HepG2 (cell line): ENCODE data around the gene ACADVL. TPM values are rescaled to one million over a fixed set of nuclear protein-coding genes. Genes with fewer than 3 reads are reported as not detected.

Experiments
- CAMTA2 ChIP-seq: sonication (generic); formaldehyde crosslinking; IDR thresholded peaks from 2 replicates; pipeline ENCODE4 v1.4.0; 2020; ENCODE audit warnings: mild to moderate bottlenecking, missing genetic modification reagents, borderline replicate concordance
- ERF ChIP-seq: IDR thresholded peaks from 2 replicates; pipeline ENCODE4 v1.6.1; 2018; ENCODE audit warnings: missing biosample characterization, missing genetic modification reagents
- HOXD1 ChIP-seq: sonication (generic); formaldehyde crosslinking; IDR thresholded peaks from 2 replicates; pipeline ENCODE4 v1.5.0; 2020; ENCODE audit warnings: missing genetic modification reagents
- IKZF4 ChIP-seq: sonication (generic); formaldehyde crosslinking; IDR thresholded peaks from 2 replicates; pipeline ENCODE4 v1.5.1; 2020; ENCODE audit warnings: borderline replicate concordance, mild to moderate bottlenecking, low read depth, missing genetic modification reagents; ENCODE audit errors: not compliant biosample characterization
- LCORL ChIP-seq, 2 experiments: fragments of 450-650 bp in 1 of 2; sonication (generic) in 1 of 2; formaldehyde crosslinking in 1 of 2; IDR thresholded peaks; 2 replicates each; pipeline versions ENCODE4 v1.5.0 to v1.6.1; 2017 to 2020; ENCODE audit warnings: antibody characterized with exemption in 1 of 2, missing genetic modification reagents in 1 of 2
- MIXL1 ChIP-seq: IDR thresholded peaks from 2 replicates; pipeline ENCODE4 v1.6.1; 2016
- RARA ChIP-seq: IDR thresholded peaks from 2 replicates; pipeline ENCODE4 v1.6.1; 2016; ENCODE audit warnings: missing genetic modification reagents, missing compliant biosample characterization
- SIN3A ChIP-seq: IDR thresholded peaks from 2 replicates; pipeline ENCODE4 v1.6.1; 2011; ENCODE audit warnings: low read depth, mild to moderate bottlenecking, control low read depth, low read length, borderline replicate concordance
- SMAD1 ChIP-seq: sonication (generic); formaldehyde crosslinking; IDR thresholded peaks from 2 replicates; pipeline ENCODE4 v1.4.0; 2020; ENCODE audit warnings: missing genetic modification reagents, low read depth, mild to moderate bottlenecking, borderline replicate concordance
- SYNCRIP ChIP-seq: fragments of 200-400 bp; formaldehyde crosslinking; IDR thresholded peaks from 2 replicates; pipeline ENCODE4 v1.6.1; 2018; ENCODE audit warnings: mild to moderate bottlenecking, low read depth, low read length; ENCODE audit not compliant: insufficient read depth
- ZFP36L2 ChIP-seq: sonication (generic); formaldehyde crosslinking; IDR thresholded peaks from 2 replicates; pipeline ENCODE4 v1.4.0; 2020; ENCODE audit warnings: missing genetic modification reagents
- ZFY ChIP-seq: sonication (generic); formaldehyde crosslinking; IDR thresholded peaks from 2 replicates; pipeline ENCODE4 v1.4.0; 2020; ENCODE audit warnings: missing genetic modification reagents
- ZNF292 ChIP-seq: sonication (generic); formaldehyde crosslinking; IDR thresholded peaks from 2 replicates; pipeline ENCODE4 v1.8.1; 2022; ENCODE audit warnings: mild to moderate bottlenecking, low read depth, missing genetic modification reagents, borderline replicate concordance
- ZNF383 ChIP-seq: sonication (generic); formaldehyde crosslinking; IDR thresholded peaks from 2 replicates; pipeline ENCODE4 v1.4.0; 2020; ENCODE audit warnings: missing genetic modification reagents, mild to moderate bottlenecking, borderline replicate concordance
- ZNF432 ChIP-seq: sonication (generic); formaldehyde crosslinking; IDR thresholded peaks from 2 replicates; pipeline ENCODE4 v1.5.0; 2020; ENCODE audit warnings: missing genetic modification reagents, mild to moderate bottlenecking, borderline replicate concordance
- ZNF460 ChIP-seq: sonication (generic); formaldehyde crosslinking; IDR thresholded peaks from 2 replicates; pipeline ENCODE4 v1.5.1; 2020; ENCODE audit warnings: missing genetic modification reagents, mild to moderate bottlenecking, borderline replicate concordance
- ZNF607 ChIP-seq: sonication (generic); formaldehyde crosslinking; IDR thresholded peaks from 2 replicates; pipeline ENCODE4 v1.5.1; 2020; ENCODE audit warnings: missing genetic modification reagents, mild to moderate bottlenecking, borderline replicate concordance
- ZNF775 ChIP-seq: sonication (generic); formaldehyde crosslinking; IDR thresholded peaks from 2 replicates; pipeline ENCODE4 v1.4.0; 2020; ENCODE audit warnings: missing genetic modification reagents, mild to moderate bottlenecking, moderate library complexity, borderline replicate concordance
- ZSCAN9 ChIP-seq: IDR thresholded peaks from 2 replicates; pipeline ENCODE4 v1.6.1; 2016; ENCODE audit warnings: borderline replicate concordance
- polyA plus RNA-seq, 8 experiments: library from polyadenylated mRNA; depleted of rRNA in 3 of 8; stranded (reverse) in 7 of 8; unstranded in 1 of 8; fragments of >200 nt; fragmentation: Illumina TruSeq in 4 of 8; extraction: Trizol in 4 of 8; gene quantifications; 2 replicates each; pipeline versions ENCODE4 v1.2.1 to v1.2.3, GENCODE V29; 2011 to 2016; ENCODE audit warnings: low read depth in 4 of 8, missing spikeins in 1 of 8, mixed read lengths in 1 of 8; ENCODE audit not compliant: insufficient read depth in 1 of 8
- total RNA-seq, 5 experiments: library from RNA; depleted of rRNA; stranded (reverse); fragments of >200 nt; fragmentation: Illumina TruSeq; extraction: Trizol; gene quantifications; 2 replicates each; pipeline ENCODE4 v1.2.3, GENCODE V29; 2016; ENCODE audit warnings: low read depth in 1 of 5
- TF ChIP-seq, protein P1 (sequence below): sonication (generic); formaldehyde crosslinking; conservative IDR thresholded peaks from 2 replicates; pipeline ENCODE4 v1.8.1; 2023; ENCODE audit warnings: missing genetic modification reagents
- TF ChIP-seq, protein P2 (sequence below): sonication (generic); formaldehyde crosslinking; IDR thresholded peaks from 2 replicates; pipeline ENCODE4 v1.5.0; 2020; ENCODE audit warnings: missing genetic modification reagents
- TF ChIP-seq, protein P3 (sequence below), 2 experiments: IDR thresholded peaks; 2 replicates each; pipeline ENCODE4 v1.6.1; 2011 to 2012; ENCODE audit warnings: low read length in 2 of 2, borderline replicate concordance in 1 of 2, low read depth in 1 of 2, mild to moderate bottlenecking in 1 of 2, moderate library complexity in 1 of 2
- TF ChIP-seq, protein P4 (sequence below): sonication (generic); formaldehyde crosslinking; IDR thresholded peaks from 2 replicates; pipeline ENCODE4 v1.5.0; 2020; ENCODE audit warnings: mild to moderate bottlenecking, missing genetic modification reagents

Gene ACADVL
- total and polyA plus RNA-seq, 2 of the 13 experiments (the other 11 are each of a cell fraction or from before 2014, with no cell fraction given): 219 to 412 TPM

DNA sequence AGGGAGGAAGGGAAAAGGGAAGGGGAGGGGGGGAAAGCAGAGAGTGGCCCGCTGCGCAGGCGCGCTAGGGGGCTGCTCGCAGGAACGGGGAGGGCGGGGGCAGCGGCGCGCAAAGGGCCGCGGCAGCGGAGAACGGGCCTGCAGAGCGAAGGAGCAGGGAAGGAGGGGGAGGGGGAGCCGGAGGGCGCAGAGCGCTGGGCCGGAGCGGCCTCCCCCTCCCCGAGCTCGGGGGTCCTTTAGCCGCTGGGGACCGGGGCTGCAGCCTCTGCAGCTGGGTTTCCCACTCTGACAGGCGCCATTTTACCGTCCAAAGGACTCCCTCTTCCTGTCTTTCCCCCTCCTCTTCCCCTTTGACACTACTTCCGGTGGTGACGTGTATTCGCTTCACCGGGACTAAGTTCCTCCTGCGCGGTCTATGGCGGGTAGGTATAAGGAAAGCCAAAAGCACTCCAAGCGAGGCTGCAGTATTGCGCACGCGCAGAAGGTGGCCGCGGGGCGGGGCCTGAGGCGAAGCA is 32.0 kb downstream of the ACADVL start, which contains the start of gene CTDNEP1 (continued):
- TF ChIP-seq MIXL1 (CRISPR knock-in tag): no peak
- no peak for TF ChIP-seq IKZF4
- no peak for TF ChIP-seq ZNF383
- no peak for TF ChIP-seq SMAD1 (CRISPR knock-in tag)
- TF ChIP-seq HOXD1 (CRISPR knock-in tag): no peak
- TF ChIP-seq ZFY (CRISPR knock-in tag): no peak
- TF ChIP-seq SYNCRIP: no peak
- TF ChIP-seq, protein P1, sequence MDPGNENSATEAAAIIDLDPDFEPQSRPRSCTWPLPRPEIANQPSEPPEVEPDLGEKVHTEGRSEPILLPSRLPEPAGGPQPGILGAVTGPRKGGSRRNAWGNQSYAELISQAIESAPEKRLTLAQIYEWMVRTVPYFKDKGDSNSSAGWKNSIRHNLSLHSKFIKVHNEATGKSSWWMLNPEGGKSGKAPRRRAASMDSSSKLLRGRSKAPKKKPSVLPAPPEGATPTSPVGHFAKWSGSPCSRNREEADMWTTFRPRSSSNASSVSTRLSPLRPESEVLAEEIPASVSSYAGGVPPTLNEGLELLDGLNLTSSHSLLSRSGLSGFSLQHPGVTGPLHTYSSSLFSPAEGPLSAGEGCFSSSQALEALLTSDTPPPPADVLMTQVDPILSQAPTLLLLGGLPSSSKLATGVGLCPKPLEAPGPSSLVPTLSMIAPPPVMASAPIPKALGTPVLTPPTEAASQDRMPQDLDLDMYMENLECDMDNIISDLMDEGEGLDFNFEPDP (CRISPR knock-in tag): no peak
- TF ChIP-seq, protein P2, sequence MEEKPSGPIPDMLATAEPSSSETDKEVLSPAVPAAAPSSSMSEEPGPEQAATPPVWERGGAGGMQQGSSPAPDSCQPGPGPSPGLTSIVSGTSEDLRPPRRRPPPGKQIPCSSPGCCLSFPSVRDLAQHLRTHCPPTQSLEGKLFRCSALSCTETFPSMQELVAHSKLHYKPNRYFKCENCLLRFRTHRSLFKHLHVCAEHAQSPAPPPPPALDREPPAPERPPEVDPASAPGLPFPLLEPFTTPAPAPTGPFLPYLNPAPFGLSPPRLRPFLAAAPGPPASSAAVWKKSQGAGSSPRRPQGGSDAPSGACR: no peak
- TF ChIP-seq ZNF607 (CRISPR knock-in tag): no peak
- TF ChIP-seq ZNF432: no peak
- no peak for TF ChIP-seq ZNF775 (CRISPR knock-in tag)
- no peak for TF ChIP-seq RARA
- no peak for TF ChIP-seq ZNF460 (CRISPR knock-in tag)
- TF ChIP-seq, protein P3, sequence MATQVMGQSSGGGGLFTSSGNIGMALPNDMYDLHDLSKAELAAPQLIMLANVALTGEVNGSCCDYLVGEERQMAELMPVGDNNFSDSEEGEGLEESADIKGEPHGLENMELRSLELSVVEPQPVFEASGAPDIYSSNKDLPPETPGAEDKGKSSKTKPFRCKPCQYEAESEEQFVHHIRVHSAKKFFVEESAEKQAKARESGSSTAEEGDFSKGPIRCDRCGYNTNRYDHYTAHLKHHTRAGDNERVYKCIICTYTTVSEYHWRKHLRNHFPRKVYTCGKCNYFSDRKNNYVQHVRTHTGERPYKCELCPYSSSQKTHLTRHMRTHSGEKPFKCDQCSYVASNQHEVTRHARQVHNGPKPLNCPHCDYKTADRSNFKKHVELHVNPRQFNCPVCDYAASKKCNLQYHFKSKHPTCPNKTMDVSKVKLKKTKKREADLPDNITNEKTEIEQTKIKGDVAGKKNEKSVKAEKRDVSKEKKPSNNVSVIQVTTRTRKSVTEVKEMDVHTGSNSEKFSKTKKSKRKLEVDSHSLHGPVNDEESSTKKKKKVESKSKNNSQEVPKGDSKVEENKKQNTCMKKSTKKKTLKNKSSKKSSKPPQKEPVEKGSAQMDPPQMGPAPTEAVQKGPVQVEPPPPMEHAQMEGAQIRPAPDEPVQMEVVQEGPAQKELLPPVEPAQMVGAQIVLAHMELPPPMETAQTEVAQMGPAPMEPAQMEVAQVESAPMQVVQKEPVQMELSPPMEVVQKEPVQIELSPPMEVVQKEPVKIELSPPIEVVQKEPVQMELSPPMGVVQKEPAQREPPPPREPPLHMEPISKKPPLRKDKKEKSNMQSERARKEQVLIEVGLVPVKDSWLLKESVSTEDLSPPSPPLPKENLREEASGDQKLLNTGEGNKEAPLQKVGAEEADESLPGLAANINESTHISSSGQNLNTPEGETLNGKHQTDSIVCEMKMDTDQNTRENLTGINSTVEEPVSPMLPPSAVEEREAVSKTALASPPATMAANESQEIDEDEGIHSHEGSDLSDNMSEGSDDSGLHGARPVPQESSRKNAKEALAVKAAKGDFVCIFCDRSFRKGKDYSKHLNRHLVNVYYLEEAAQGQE (IDR thresholded peaks at IDR 0.05; ENCODE audit: borderline replicate concordance in 1 of 2, low read depth in 1 of 2, low read length in 2 of 2): peak in 1 of 2 experiments; percentile 55; a peak in 1 of 4 replicates
- no peak for TF ChIP-seq CAMTA2 (CRISPR knock-in tag)
- no peak for TF ChIP-seq ZNF292 (CRISPR knock-in tag)
- no peak for TF ChIP-seq ZSCAN9 (CRISPR knock-in tag)
- no peak for TF ChIP-seq SIN3A
- peak; percentile 39; the same call in 1 of the 2 replicates for TF ChIP-seq ERF
- no peak for TF ChIP-seq LCORL (IDR thresholded peaks at IDR 0.05)
- TF ChIP-seq LCORL (CRISPR knock-in tag; IDR thresholded peaks at IDR 0.05): no peak
- TF ChIP-seq, protein P4, sequence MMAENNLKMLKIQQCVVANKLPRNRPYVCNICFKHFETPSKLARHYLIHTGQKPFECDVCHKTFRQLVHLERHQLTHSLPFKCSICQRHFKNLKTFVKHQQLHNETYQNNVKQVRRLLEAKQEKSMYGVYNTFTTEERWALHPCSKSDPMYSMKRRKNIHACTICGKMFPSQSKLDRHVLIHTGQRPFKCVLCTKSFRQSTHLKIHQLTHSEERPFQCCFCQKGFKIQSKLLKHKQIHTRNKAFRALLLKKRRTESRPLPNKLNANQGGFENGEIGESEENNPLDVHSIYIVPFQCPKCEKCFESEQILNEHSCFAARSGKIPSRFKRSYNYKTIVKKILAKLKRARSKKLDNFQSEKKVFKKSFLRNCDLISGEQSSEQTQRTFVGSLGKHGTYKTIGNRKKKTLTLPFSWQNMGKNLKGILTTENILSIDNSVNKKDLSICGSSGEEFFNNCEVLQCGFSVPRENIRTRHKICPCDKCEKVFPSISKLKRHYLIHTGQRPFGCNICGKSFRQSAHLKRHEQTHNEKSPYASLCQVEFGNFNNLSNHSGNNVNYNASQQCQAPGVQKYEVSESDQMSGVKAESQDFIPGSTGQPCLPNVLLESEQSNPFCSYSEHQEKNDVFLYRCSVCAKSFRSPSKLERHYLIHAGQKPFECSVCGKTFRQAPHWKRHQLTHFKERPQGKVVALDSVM (CRISPR knock-in tag): no peak
- TF ChIP-seq ZFP36L2 (CRISPR knock-in tag): no peak
